Immature natural killer cell (primary cell): ENCODE measurements around the gene CP. TPM values are rescaled to one million over a fixed set of nuclear protein-coding genes. Genes with fewer than 3 reads are reported as not detected.

Experiments
- DNase-seq, 3 donors: peaks; one replicate each; pipeline ENCODE4 v3.0.0; 2022; ENCODE audit warnings: mixed read lengths in 1 of 3
- H3K27ac Mint-ChIP-seq, 6 donors: one replicate each; pipeline ENCODE4 v1.8.0; 2020; ENCODE audit warnings: mixed read lengths in 6 of 6, mild to moderate bottlenecking in 5 of 6, inconsistent platforms in 4 of 6, moderate library complexity in 3 of 6
- H3K27me3 Mint-ChIP-seq, 3 donors: one replicate each; pipeline ENCODE4 v1.8.0; 2020 to 2021; ENCODE audit warnings: low read depth in 3 of 3, mild to moderate bottlenecking in 3 of 3, mixed read lengths in 3 of 3, moderate library complexity in 3 of 3, inconsistent platforms in 1 of 3
- H3K36me3 Mint-ChIP-seq, 3 donors: one replicate each; pipeline ENCODE4 v1.8.0; 2020; ENCODE audit warnings: mixed read lengths in 3 of 3, inconsistent platforms in 2 of 3, mild to moderate bottlenecking in 2 of 3
- H3K4me1 Mint-ChIP-seq, 2 donors: one replicate each; pipeline ENCODE4 v1.8.0; 2020; ENCODE audit warnings: inconsistent platforms in 2 of 2, mild to moderate bottlenecking in 2 of 2, mixed read lengths in 2 of 2, moderate library complexity in 1 of 2
- H3K4me3 Mint-ChIP-seq, 5 donors: one replicate each; pipeline ENCODE4 v1.8.0; 2020; ENCODE audit warnings: mild to moderate bottlenecking in 5 of 5, mixed read lengths in 5 of 5, inconsistent platforms in 3 of 5, moderate library complexity in 3 of 5
- H3K9me3 Mint-ChIP-seq, 6 donors: one replicate each; pipeline ENCODE4 v1.8.0; 2020; ENCODE audit warnings: mild to moderate bottlenecking in 6 of 6, mixed read lengths in 6 of 6, inconsistent platforms in 4 of 6, moderate library complexity in 3 of 6
- polyA plus RNA-seq, 3 donors: library from polyadenylated mRNA; unstranded; fragments of 300-500 nt; fragmentation: Illumina TruSeq; gene quantifications; one replicate each; pipeline ENCODE4 v1.2.3, GENCODE V29; 2021

The CP gene
- polyA plus RNA-seq, 3 donors from 2014 or later: 0.77 TPM; not detected in 2

DNA sequence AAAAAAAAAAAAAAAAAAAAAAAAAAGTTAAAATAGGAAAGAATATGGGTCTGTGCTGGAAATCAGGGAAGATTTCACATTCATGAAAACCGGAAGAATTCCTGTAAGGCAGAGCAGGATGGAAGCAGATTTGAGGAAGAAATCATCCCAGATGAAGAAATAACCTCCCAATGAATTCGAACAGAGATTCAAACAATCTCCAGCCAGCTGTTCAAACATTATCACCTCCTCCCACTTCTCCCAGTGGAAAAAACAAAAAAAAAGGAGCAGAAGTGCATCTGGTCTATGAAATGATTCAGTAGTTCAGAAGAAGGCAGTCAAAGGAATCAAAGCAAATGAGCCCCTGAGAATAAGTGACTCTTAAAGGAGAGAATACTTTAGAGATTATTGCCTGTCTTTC is 33.1 kb downstream of the CP start:
- H3K27ac Mint-ChIP-seq: no peak overlapping the region
- H3K9me3 Mint-ChIP-seq: no peaks in the 10 kb centered on the region

DNA sequence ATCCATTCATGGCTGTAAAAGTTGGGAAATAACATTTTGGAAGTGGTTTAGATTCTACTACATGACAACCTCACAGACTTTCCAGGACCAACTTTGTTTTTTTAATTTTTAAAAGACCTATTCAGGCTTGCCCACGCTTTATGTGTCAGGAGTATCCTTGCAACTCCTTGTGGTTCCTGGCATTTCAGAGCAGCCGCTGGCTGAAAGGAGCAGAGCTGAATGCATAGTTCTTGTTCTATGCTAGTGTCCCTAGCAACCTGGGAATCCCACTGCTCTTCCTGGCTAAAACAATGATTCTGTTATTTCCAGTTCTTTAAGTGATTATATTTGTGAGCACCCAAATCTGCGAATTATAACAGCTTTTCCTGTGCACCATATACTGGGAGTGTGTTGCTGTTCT is 34.9 kb downstream of the CP start:
- Mint-ChIP-seq H3K27ac (no peak overlapping the region), H3K4me1 (no peaks in the 10 kb centered on the region), H3K36me3 (peaks cover 0 to 4% (median 0%) of the 10 kb centered on the region in 3 donors), H3K9me3 (no peaks in the 10 kb centered on the region), H3K27me3 (peaks cover 0 to 5% (median 3%) of the 10 kb centered on the region in 3 donors), H3K4me3 (no peak overlapping the region)
- DNase-seq: no peak

More for the DNA sequence above, 33.1 kb downstream of the CP start:
- no peak overlapping the region for H3K4me3 Mint-ChIP-seq
- H3K36me3 Mint-ChIP-seq: peaks cover 0 to 4% (median 0%) of the 10 kb centered on the region in 3 donors
- peaks cover 0 to 5% (median 5%) of the 10 kb centered on the region in 3 donors for H3K27me3 Mint-ChIP-seq
- no peak for DNase-seq
- no peaks in the 10 kb centered on the region for H3K4me1 Mint-ChIP-seq

- H3K27ac Mint-ChIP-seq: no peak overlapping the region
- H3K36me3 Mint-ChIP-seq: peaks cover 0 to 4% (median 0%) of the 10 kb centered on the region in 3 donors
- no peak overlapping the region for H3K4me3 Mint-ChIP-seq
- no peaks in the 10 kb centered on the region for H3K4me1 Mint-ChIP-seq
- no peaks in the 10 kb centered on the region for H3K9me3 Mint-ChIP-seq
- DNase-seq: no peak
- peaks cover 0 to 5% (median 0%) of the 10 kb centered on the region in 3 donors for H3K27me3 Mint-ChIP-seq
These were observed 35.4 kb downstream of the CP start for GRCh38 chr3:149186219-149186618.

DNA sequence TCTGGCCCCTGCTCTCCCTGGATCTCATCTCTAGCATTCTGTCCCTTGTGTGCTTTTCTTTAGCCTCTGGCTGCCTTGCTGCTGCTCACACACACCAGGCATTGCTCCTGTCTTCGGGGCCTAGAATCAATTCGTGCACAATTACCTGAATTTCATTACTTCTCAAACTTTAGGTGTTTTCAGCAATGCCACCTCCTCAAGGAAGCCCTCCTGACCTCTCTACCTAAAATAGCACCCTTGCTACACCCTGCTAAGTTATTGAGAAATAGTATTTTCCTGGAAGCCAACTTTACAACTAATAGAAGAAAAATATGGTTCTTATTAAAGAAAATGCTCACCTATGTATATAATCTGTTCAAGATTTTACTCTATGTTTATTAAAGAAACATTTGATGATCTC is 40.4 kb downstream of the CP start:
- Mint-ChIP-seq H3K36me3 (peaks cover 0 to 12% (median 10%) of the 10 kb centered on the region in 3 donors), H3K4me3 (no peak overlapping the region), H3K4me1 (no peaks in the 10 kb centered on the region), H3K27me3 (no peaks in the 10 kb centered on the region), H3K9me3 (no peaks in the 10 kb centered on the region), H3K27ac (no peak overlapping the region)
- DNase-seq: no peak

- no peak overlapping the region for H3K27ac Mint-ChIP-seq
- H3K36me3 Mint-ChIP-seq: peaks cover 4 to 14% (median 9%) of the 10 kb centered on the region in 3 donors
- H3K9me3 Mint-ChIP-seq: no peaks in the 10 kb centered on the region
- no peak overlapping the region for H3K4me3 Mint-ChIP-seq
- no peaks in the 10 kb centered on the region for H3K27me3 Mint-ChIP-seq
- peaks cover 6 to 10% of the 10 kb centered on the region in 2 donors for H3K4me1 Mint-ChIP-seq
- no peak for DNase-seq
These were observed 41.5 kb downstream of the CP start for GRCh38 chr3:149180057-149180573.

DNA sequence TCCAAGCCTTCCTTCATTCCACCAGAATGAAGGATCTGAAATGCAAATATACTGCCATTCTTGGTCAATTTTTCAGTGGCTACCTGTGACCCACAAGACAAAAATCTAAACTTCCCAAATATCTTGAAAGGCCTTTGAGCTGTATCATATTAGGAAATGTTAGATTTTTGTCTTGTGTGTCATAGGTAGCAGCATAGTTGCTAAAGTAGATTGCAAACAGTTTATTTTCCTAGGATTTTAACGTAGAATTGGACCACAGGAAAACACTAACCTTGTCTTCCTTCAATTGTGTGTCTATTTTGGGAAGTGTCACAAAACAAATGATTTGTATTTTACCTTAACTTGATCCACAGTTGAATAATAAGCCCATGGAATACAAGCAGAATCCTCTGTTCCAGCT is 42.4 kb downstream of the CP start:
- Mint-ChIP-seq H3K36me3 (peaks cover 8 to 20% (median 13%) of the 10 kb centered on the region in 3 donors), H3K27ac (peak overlapping the region in 1 of 6 donors; percentile 37), H3K4me1 (peaks cover 11 to 19% of the 10 kb centered on the region in 2 donors), H3K4me3 (no peak overlapping the region), H3K9me3 (no peaks in the 10 kb centered on the region), H3K27me3 (no peaks in the 10 kb centered on the region)
- no peak for DNase-seq

DNA sequence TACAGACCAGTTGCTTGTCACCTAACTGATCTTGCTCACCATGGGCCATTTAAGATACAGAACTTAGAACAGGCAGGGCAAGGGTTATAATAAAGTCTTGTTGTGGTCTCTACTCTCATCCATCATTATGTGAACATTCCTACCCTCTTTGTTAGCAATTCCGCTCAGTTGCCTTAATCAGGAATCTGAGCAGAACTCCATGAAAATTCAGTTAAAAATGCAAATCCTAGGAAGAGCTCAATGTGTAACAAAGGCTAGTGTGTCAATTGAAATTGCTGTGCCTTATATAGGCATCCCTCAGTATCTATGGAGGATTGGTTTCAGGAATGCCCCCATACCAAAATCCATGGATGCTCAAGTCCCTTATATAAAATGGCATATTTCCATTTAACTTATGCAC is 44.5 kb downstream of the CP start:
- Mint-ChIP-seq H3K36me3 (peaks cover 17 to 37% (median 21%) of the 10 kb centered on the region in 3 donors), H3K9me3 (no peaks in the 10 kb centered on the region), H3K4me1 (peaks cover 15 to 23% of the 10 kb centered on the region in 2 donors), H3K27ac (no peak overlapping the region), H3K27me3 (no peaks in the 10 kb centered on the region), H3K4me3 (no peak overlapping the region)
- no peak for DNase-seq

DNA sequence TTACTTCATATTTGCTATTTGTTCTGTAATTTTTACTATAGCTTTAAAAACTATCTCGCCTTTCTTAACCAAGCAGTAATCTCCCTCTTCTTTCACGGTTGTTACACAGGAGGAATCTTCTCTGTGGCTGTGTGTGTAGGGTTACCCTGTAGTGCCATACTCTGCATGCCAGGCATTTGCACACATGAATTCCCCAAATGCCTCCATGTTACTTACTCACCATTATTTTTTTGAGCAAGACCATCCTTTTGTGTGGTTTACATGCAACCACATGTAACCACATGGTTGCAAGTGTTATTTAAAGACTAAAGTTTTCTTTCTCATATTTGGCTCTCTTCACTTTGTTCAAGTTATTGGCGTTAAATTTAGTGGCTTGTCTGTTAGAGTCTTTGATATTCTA is 46.7 kb downstream of the CP start:
- Mint-ChIP-seq H3K4me3 (peak overlapping the region in 2 of 5 donors; percentile 1 to 50), H3K9me3 (no peaks in the 10 kb centered on the region), H3K27ac (peak overlapping the region in 4 of 6 donors; percentile 28 to 73 (median 34)), H3K36me3 (peaks cover 24 to 48% (median 28%) of the 10 kb centered on the region in 3 donors), H3K4me1 (peaks cover 15 to 23% of the 10 kb centered on the region in 2 donors), H3K27me3 (no peaks in the 10 kb centered on the region)
- peak; percentile 39 to 49 (median 44) for DNase-seq

DNA sequence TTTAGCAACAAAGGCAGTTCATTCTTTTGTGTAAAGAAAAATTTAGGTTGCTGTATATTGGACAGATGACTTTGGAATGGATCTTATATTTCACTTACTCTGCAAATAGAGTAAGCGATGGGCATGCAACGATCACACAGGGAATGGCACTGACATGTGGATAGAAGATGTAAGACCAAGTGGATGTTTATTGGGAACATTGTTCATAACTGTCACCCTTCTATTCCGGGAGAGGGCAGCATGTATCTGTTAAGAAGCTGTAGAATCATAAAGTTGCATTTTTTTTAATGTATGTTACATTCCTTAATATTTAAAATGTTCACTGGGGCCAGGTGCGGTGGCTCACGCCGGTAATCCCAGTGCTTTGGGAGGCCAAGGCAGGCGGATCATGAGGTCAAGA is 51.0 kb downstream of the CP start:
- Mint-ChIP-seq H3K36me3 (peaks cover 27 to 70% (median 41%) of the 10 kb centered on the region in 3 donors), H3K27me3 (peaks cover 0 to 1% (median 0%) of the 10 kb centered on the region in 3 donors), H3K4me1 (peaks cover 13 to 18% of the 10 kb centered on the region in 2 donors), H3K4me3 (no peak overlapping the region), H3K27ac (no peak overlapping the region), H3K9me3 (no peaks in the 10 kb centered on the region)
- no peak for DNase-seq

DNA sequence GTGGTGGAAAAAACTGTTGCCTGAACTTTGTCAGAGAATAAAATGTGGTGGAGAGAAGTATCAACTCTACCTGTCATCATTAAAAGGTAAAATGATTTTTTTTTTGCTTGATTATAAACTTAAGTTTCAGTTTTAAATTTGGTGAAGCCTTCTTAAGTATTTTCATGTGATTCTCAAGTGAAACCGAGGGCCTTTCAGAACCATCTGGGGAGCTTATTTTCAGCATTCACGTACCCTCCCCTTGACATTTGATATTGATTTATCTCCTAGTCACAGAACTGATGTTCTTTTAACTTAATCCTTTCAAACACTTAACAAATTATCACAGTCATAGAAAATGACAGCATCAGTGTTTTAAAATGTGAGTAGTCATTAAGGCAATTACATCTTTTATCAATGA is 53.7 kb downstream of the CP start:
- Mint-ChIP-seq H3K27me3 (peaks cover 0 to 1% (median 0%) of the 10 kb centered on the region in 3 donors), H3K36me3 (peaks cover 30 to 72% (median 40%) of the 10 kb centered on the region in 3 donors), H3K9me3 (no peaks in the 10 kb centered on the region), H3K4me1 (peaks cover 0 to 5% of the 10 kb centered on the region in 2 donors), H3K27ac (no peak overlapping the region), H3K4me3 (no peak overlapping the region)
- no peak for DNase-seq

GRCh38 chr3:149163066-149163465 is 58.6 kb downstream of the CP start:
- no peaks in the 10 kb centered on the region for H3K27me3 Mint-ChIP-seq
- no peak overlapping the region for H3K27ac Mint-ChIP-seq
- no peak overlapping the region for H3K4me3 Mint-ChIP-seq
- no peak for DNase-seq
- H3K36me3 Mint-ChIP-seq: peaks cover 31 to 74% (median 31%) of the 10 kb centered on the region in 3 donors
- no peaks in the 10 kb centered on the region for H3K9me3 Mint-ChIP-seq
- peaks cover 2 to 13% of the 10 kb centered on the region in 2 donors for H3K4me1 Mint-ChIP-seq

- no peaks in the 10 kb centered on the region for H3K9me3 Mint-ChIP-seq
- peaks cover 26 to 72% (median 30%) of the 10 kb centered on the region in 3 donors for H3K36me3 Mint-ChIP-seq
- H3K27me3 Mint-ChIP-seq: peaks cover 0 to 1% (median 0%) of the 10 kb centered on the region in 3 donors
- no peak for DNase-seq
- no peak overlapping the region for H3K27ac Mint-ChIP-seq
- H3K4me3 Mint-ChIP-seq: no peak overlapping the region
- peaks cover 5 to 15% of the 10 kb centered on the region in 2 donors for H3K4me1 Mint-ChIP-seq
These were observed 59.6 kb downstream of the CP start for GRCh38 chr3:149162007-149162406.

- no peaks in the 10 kb centered on the region for H3K9me3 Mint-ChIP-seq
- H3K27ac Mint-ChIP-seq: no peak overlapping the region
- no peak for DNase-seq
- no peak overlapping the region for H3K4me3 Mint-ChIP-seq
- peaks cover 0 to 1% (median 0%) of the 10 kb centered on the region in 3 donors for H3K27me3 Mint-ChIP-seq
- H3K4me1 Mint-ChIP-seq: peaks cover 5 to 15% of the 10 kb centered on the region in 2 donors
- H3K36me3 Mint-ChIP-seq: peaks cover 27 to 70% (median 32%) of the 10 kb centered on the region in 3 donors
These were observed 60.8 kb downstream of the CP start for GRCh38 chr3:149160754-149161300.

DNA sequence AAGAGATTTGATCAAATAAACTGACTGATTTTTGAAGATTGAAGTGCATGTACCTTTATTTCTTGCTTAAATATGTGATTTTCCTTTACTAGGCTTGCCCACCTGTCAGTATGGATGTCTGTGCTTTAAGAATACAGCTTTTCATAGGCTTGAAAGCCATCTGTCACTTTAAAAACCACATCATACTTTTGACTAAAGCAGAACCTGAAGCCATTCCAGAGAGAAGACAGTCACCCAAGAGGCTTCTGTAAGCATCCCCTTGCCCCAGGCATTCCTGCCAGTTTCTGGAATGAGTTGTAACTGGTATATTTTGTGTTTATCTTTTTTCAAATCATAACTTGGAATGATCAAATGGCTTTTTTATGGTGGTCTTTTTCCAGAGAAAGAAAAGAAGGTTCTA is 68.2 kb downstream of the CP start:
- Mint-ChIP-seq H3K9me3 (no peaks in the 10 kb centered on the region), H3K27ac (peak overlapping the region in 4 of 6 donors; percentile 0 to 60 (median 28)), H3K4me1 (peaks cover 24 to 29% of the 10 kb centered on the region in 2 donors), H3K27me3 (peaks cover 2 to 4% (median 2%) of the 10 kb centered on the region in 3 donors), H3K36me3 (peaks cover 12 to 49% (median 36%) of the 10 kb centered on the region in 3 donors), H3K4me3 (no peak overlapping the region)
- DNase-seq: no peak
